ENCODE data around the gene FBXO17.

GRCh38 chr19:38900743-38901190 lies 74.8 kb downstream of the FBXO17 start:
- no peak for TF ChIP-seq POLR2A (IDR thresholded peaks at IDR 0.05; ENCODE audit: low read length)
- no peak for TF ChIP-seq GATA1 (IDR thresholded peaks at IDR 0.05; ENCODE audit: low read depth, low read length)

Measured in erythroblast (primary cell).